ENCODE data around the gene DHX15.

GRCh38 chr4:24533364-24533763 is 51.0 kb downstream of the DHX15 start:
- no peak for TF ChIP-seq ZBTB40 (IDR thresholded peaks at IDR 0.05; ENCODE audit: borderline replicate concordance)
- TF ChIP-seq SIN3A (IDR thresholded peaks at IDR 0.05; ENCODE audit: low read depth, low read length) = no peak
- no peak for TF ChIP-seq BHLHE40 (IDR thresholded peaks at IDR 0.05; ENCODE audit: borderline replicate concordance in 1 of 2, low read depth in 2 of 2, low read length in 1 of 2)
- no peak for TF ChIP-seq CTCF (IDR thresholded peaks at IDR 0.05 in 2 of 3, conservative IDR thresholded peaks at IDR 0.05 in 1 of 3; ENCODE audit: control insufficient read depth in 2 of 3, extremely low read depth in 1 of 3, insufficient read depth in 1 of 3, low read depth in 3 of 3, low read length in 3 of 3)
- no peak for TF ChIP-seq EP300 (IDR thresholded peaks at IDR 0.05; ENCODE audit: borderline replicate concordance in 1 of 2, control insufficient read depth in 1 of 2, low read depth in 2 of 2, low read length in 2 of 2)
- no peak for TF ChIP-seq NR2F1 (conservative IDR thresholded peaks at IDR 0.05)
- no peak for TF ChIP-seq ZNF384 (IDR thresholded peaks at IDR 0.05; ENCODE audit: borderline replicate concordance, low read depth, low read length)
- no peak for TF ChIP-seq NFYA (IDR thresholded peaks at IDR 0.05; ENCODE audit: borderline replicate concordance, low read depth, low read length)
- TF ChIP-seq POLR2A (IDR thresholded peaks at IDR 0.05; ENCODE audit: low read depth, low read length) = no peak
- no peak for TF ChIP-seq EZH2 (IDR thresholded peaks at IDR 0.05; ENCODE audit: borderline replicate concordance, control insufficient read depth, low read depth, low read length)
